ENCODE data around the gene NWD2.

Gene NWD2

GRCh38 chr4:37434469-37434868 lies 189.9 kb downstream of the NWD2 start:
- peak; percentile 27 for TF ChIP-seq CTCF (IDR thresholded peaks at IDR 0.05; ENCODE audit: low read length, missing control alignments)
- DNase-seq (ENCODE audit: low read depth) = peak; percentile 40
- no peak overlapping the region for H3K4me3 ChIP-seq (replicated peaks; ENCODE audit: low read depth, low read length)

GRCh38 chr4:37436546-37436945 lies 192.0 kb downstream of the NWD2 start:
- no peak overlapping the region for H3K4me3 ChIP-seq (replicated peaks; ENCODE audit: low read depth, low read length)
- TF ChIP-seq CTCF (IDR thresholded peaks at IDR 0.05; ENCODE audit: low read length, missing control alignments) = no peak
- DNase-seq (ENCODE audit: low read depth) = no peak

GRCh38 chr4:37437163-37437562 lies 192.6 kb downstream of the NWD2 start:
- TF ChIP-seq CTCF (IDR thresholded peaks at IDR 0.05; ENCODE audit: low read length, missing control alignments) = no peak
- H3K4me3 ChIP-seq (replicated peaks; ENCODE audit: low read depth, low read length) = no peak overlapping the region
- no peak for DNase-seq (ENCODE audit: low read depth)

- DNase-seq (ENCODE audit: low read depth) = no peak
- TF ChIP-seq CTCF (IDR thresholded peaks at IDR 0.05; ENCODE audit: low read length, missing control alignments) = no peak
Observed at GRCh38 chr4:37438564-37439279, 194.2 kb downstream of the NWD2 start.

GRCh38 chr4:37439809-37440474 lies 195.4 kb downstream of the NWD2 start:
- no peak overlapping the region for H3K4me3 ChIP-seq (replicated peaks; ENCODE audit: low read depth, low read length)
- no peak for TF ChIP-seq CTCF (IDR thresholded peaks at IDR 0.05; ENCODE audit: low read length, missing control alignments)
- no peak for DNase-seq (ENCODE audit: low read depth)

More at GRCh38 chr4:37438564-37439279, 194.2 kb downstream of the NWD2 start:
- H3K4me3 ChIP-seq (replicated peaks; ENCODE audit: low read depth, low read length) = no peak overlapping the region

- no peak overlapping the region for H3K4me3 ChIP-seq (replicated peaks; ENCODE audit: low read depth, low read length)
- DNase-seq (ENCODE audit: low read depth) = no peak
- no peak for TF ChIP-seq CTCF (IDR thresholded peaks at IDR 0.05; ENCODE audit: low read length, missing control alignments)
Observed at GRCh38 chr4:37440501-37440900, 196.0 kb downstream of the NWD2 start.
